HG02840 (cell line): ENCODE data around the gene RGCC.
"Not testable (repeated sequence)": the region's sequence is repeated elsewhere in the genome, so short reads cannot be mapped to it uniquely, and the experiment has no call there.

ENCODE experiments used
- ATAC-seq: cut with Tn5 transposase; IDR thresholded peaks from one replicate; pipeline ENCODE4 v1.9.1; 2021; ENCODE audit warnings: mild to moderate bottlenecking, moderate library complexity, moderate number of reproducible peaks; ENCODE audit not compliant: unreplicated experiment, low FRiP score

RGCC gene

DNA sequence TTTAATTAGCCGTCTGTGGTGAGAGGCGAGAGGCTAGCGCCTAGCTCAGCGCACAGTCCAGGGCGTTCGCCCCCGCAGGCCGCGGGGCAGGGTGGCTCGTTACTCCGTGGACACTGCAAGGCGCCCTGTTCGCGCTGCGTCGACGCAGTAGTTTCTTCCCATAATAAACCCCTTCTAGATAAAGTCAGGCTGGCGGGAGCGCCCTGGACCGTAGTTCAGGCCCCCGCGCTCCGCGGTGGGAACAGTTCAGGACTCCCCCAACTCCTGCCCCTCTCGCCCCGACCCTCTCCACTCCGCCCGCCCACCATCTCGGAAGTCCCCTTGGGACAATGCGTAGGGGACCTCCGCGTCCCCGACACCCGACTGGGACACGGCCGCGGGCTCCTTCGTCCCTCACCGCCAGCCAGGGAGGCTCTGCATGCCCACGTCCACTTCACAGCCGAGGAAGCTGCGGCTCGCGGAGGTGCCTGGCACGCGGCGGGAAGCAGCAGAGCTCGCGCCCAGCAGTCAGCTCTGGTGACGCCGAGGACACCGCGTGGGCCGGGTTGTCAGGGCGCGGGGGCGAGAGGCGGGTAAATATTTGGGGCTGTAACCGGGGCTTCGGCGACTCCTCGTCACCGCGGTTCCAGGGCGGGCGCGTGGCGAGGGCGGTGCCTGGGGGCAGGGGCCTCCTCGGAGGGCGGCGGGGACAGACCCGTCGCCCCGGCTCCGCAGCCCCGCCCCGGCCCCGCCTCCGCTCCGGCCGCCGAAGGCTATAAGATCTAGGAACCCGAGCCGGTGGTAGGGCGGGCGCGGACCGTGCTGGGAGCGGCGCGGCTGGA, at the start of gene RGCC:
Gene RGCC (plus strand): TSS at position 783 of the 821 bp plus-strand sequence. CDS start 158 bp downstream, outside the sequence.
- no peak for ATAC-seq

DNA sequence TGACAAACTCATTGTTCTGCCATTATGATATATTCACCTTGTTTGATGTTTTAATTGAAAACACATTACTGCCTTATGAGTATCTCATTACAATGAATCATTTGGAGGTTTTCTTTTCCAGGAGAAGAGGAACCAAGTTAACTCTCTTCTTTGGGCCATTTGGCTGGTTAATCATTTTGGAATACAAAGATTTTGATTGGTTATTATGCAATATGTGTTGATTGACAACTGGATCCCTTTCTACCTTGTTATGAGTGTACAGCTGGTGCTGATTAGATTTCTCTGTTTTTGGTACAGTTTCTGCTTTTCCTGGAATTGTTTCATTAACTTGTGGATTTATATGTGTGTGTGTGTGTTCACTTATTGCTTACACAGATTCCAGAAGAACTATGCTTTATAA, 49.2 kb upstream of the RGCC start:
- ATAC-seq, result no peak

GRCh38 chr13:41408746-41409145, 48.6 kb upstream of the RGCC start:
- ATAC-seq, result no peak

- ATAC-seq, result no peak
Measured at GRCh38 chr13:41409611-41410010, 47.7 kb upstream of the RGCC start.

DNA sequence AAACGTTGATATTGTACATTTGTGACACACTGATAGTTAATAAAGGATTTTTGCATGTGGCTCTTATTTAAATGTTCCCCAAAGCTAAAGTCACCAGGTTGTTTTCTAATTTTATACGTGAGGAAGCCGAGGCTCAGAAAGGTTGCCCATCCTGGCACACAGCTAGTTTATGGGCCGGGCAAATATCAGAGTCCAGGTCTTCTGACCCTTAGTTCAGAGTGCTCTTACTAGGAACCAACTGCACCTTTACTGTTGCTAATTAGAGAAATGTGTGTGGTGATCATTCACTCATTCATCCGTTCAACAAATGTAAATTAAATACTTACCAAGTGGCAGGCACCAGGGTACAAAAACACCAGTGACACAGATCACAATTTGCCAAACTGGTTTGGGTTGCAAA, 46.3 kb upstream of the RGCC start:
- no peak for ATAC-seq

DNA sequence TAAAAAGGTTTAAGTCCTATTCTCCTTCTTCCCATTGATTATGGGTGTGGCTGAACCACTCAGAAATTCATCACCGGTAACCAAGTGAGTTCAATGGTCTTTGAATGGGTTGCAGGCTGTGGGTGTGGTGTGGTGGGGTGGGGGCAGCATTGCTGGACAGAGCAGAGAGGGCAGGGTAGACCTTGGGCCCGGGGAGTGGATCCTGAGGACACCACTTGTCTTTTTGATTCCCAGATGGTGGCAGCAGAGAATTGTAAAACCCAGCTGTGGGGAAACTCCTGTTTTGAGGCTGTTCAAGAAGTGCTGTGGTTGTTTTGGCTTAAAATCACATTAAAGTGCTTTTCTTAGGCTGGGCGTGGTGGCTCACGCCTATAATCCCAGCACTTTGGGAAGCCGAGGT, 45.8 kb upstream of the RGCC start:
- no peak for ATAC-seq

- no peak for ATAC-seq
Measured at GRCh38 chr13:41413872-41414271, 43.5 kb upstream of the RGCC start.

- no peak for ATAC-seq
Measured at GRCh38 chr13:41416276-41416675, 41.1 kb upstream of the RGCC start.

DNA sequence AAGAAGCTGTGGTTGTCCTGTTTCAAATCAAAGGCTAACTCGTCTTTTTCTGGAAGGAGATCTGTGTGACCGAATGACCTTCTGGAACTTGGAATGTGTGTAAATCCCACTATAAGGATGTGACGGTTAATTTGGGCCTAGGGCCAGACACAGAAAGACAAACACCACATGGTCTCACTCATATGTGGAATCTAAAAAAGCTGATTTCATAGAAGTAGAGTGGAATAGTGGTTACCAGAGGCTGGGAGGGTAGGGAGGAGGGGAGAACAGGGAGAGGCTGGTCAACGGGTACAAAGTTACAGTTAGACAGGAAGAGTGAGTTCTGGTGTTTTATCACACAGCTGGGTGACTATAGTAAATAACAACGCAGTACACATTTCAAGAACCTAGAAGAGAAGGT, 39.3 kb upstream of the RGCC start:
- no peak for ATAC-seq

GRCh38 chr13:41418731-41419130, 38.6 kb upstream of the RGCC start:
- no peak for ATAC-seq

GRCh38 chr13:41419206-41419605, 38.1 kb upstream of the RGCC start:
- no peak for ATAC-seq

GRCh38 chr13:41420146-41420545, 37.2 kb upstream of the RGCC start:
- no peak for ATAC-seq

DNA sequence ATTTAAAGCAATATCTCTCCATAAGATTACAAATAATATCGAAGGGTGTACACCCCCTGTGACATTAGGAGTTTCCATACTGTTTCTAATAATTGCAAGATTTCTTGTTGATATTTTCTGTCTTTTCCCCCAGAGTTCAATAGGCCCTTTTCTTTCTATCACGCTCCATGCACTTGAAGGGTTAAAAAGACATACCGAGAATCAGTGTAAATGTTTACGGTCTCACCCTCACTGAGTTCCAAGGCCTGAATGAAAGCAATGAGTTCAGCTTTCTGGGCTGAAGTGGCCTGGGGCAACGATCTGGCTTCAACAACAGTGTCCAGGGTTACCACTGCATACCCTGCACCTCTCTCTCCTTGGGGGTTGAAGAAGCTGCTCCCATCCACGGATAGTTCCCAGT, 36.0 kb upstream of the RGCC start:
- ATAC-seq, result not testable (repeated sequence)

DNA sequence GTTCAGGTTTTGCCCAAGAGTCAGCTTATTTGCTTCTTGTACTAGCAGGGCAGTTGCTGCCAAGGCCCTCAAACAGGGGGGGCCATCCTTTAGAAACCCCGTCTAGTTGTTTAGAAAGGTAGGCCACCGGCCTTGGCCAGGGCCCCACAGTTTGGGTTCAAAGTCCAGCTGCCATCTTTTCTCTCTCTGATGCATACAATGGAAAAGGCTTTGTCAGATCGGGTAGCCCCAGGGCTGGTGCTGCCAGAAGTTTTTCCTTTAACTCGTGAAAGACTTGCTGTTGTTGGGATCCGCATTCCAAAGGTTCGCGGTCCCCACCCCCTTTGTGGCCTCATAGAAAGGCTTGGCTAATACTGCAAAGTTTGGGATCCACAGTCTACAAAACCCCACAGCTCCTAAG, 35.4 kb upstream of the RGCC start:
- ATAC-seq, result not testable (repeated sequence)

GRCh38 chr13:41423259-41423658, 34.1 kb upstream of the RGCC start:
- ATAC-seq, result not testable (repeated sequence)

DNA sequence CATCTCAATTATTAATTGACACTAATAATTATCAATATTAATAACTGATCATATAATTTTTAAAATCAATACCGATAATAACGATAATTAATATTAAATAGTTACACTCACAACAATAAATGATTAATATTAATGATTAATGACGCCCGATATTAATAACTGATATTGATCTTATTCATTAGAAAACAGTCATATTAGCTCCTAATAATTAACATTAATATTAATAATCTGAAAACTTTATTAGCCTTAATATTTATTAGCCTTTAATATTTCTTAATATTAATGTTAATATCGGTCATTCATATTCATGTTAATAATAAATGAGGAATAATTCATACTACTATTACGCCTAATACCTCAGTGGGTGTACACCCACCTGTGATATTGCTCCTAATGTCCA, 32.7 kb upstream of the RGCC start:
- not testable (repeated sequence) for ATAC-seq

DNA sequence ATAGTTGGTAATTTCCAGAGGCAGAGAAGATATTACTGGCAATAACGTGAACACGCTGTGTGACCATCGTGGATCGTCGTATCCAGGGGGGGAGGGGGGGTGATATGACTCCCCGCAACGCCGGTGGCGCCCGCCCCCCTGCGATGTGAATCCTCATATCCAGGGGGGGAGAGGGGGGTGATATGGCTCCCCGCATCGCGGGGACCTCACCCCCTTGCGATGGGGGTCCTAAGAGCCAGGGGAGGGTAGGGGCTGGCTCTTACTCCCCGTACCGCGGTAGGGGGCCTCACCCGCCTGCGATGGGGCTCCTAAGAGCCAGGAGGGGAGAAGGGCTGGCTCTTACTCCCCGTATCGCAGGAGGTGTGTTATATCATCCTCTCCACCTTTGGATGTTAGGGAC, 31.3 kb upstream of the RGCC start:
- no peak for ATAC-seq

- no peak for ATAC-seq
Measured at GRCh38 chr13:41427666-41428065, 29.7 kb upstream of the RGCC start.

GRCh38 chr13:41428155-41428554, 29.2 kb upstream of the RGCC start:
- ATAC-seq, result no peak

DNA sequence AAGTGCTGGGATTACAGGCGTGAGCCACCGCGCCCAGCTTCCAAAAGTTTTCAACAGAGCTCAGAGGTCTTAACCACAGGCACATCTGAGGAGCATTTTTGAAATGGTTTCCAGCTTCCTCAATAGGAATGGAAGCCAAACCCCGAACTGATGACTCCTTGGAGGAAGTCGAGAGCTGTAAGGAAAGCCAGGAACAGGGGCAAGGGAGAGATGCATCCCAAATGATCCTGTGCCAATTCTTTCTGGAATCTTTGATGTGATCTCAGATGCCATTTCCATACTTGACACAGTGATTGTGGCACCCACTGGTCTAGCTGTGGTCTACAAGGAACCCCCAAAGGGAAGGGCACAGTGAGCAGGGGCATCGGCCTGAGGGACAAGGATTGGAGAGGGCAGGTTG, 23.3 kb upstream of the RGCC start:
- not testable (repeated sequence) for ATAC-seq

GRCh38 chr13:41434831-41435520, 22.4 kb upstream of the RGCC start:
- ATAC-seq, result no peak

DNA sequence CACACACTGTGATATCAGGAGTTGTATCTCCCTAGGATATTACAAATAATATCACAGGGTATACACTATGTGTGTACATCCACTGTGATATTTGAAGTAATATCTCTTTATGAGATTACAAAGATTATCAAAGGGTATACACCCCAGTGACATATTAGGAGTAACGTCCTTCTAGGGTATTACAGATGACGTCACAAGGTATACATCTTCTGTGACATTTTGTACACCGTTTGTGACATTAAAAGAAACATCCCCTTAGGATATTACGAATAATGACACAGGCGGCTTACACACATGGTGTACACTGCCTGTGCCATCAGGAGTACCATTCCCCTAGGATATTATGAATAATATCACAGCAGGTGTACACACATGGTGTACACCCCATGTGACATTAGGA, 13.4 kb upstream of the RGCC start:
- no peak for ATAC-seq
